GM21723 (cell line): Measurements from ENCODE around the gene C1orf159.
"Not testable (repeated sequence)": the region's sequence is repeated elsewhere in the genome, so short reads cannot be mapped to it uniquely, and the experiment has no call there.

Experiments
- ATAC-seq: cut with Tn5 transposase; IDR thresholded peaks from one replicate; pipeline ENCODE4 v1.9.1; 2021; ENCODE audit warnings: mild to moderate bottlenecking, moderate library complexity; ENCODE audit not compliant: unreplicated experiment

The C1orf159 gene

DNA sequence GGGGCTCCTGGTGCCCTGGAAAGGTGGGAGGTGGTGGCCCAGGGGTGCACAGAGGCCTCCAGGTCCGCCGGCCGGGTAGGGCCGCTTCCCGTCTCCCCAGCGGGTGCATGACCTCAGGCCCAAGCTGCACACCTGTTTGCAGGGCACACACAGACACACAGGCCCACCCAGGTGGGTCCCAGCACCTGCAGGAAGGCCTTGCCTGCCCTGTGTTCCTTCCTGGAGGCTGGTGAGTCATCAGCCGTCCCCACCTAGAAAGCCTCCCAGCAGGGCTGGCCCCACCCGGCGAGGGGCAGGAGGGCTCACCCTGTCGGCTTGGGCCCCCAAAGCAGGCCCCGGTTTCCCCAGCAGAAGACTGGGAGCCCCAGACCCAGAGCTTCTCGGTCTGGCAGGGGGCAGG lies 34.2 kb upstream of the C1orf159 start:
- no peak for ATAC-seq

GRCh38 chr1:1149416-1149815 lies 33.5 kb upstream of the C1orf159 start:
- ATAC-seq: no peak

GRCh38 chr1:1148569-1148968 lies 32.7 kb upstream of the C1orf159 start:
- no peak for ATAC-seq

DNA sequence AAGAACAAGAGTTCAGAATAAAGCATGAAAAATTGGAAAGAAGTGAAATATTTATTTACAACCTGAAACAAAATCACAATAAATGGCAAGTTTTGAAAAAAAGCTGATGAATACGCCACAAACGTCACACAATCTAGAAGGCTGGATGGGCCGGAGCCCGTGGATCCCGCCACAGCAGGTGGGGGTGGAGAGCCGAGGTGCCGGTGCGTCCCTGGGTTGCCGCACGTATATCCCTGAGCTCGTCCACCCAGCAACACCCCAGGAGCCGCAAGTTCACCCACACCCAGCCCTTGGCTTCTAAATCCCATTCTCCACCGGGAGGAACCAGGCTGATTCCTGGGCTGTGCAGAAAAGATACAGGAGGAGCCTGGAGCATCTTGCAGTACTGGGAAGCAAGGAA lies 32.2 kb upstream of the C1orf159 start:
- ATAC-seq: no peak

DNA sequence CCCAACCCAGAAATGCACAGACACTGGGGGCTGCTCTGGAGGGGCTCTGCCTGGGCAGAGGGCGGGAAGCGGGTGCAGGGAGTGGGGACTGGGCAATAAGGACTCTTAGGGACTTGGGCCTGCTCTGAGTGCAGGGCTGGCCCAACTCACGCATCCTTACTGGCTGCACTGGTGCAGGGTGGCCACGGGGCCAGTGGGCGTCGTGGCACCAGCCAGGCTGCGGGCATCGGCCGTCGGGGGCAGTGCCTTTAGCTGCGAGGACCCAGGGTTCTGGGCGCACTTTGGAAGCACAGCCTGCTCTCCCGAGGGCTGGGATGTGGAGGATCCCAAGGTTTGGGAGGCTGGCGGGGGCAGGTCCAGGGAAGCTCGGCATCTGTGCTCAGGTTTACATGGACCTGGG lies 30.7 kb upstream of the C1orf159 start:
- no peak for ATAC-seq

- ATAC-seq: no peak
These were observed 30.1 kb upstream of the C1orf159 start for GRCh38 chr1:1146026-1146425.

- ATAC-seq: no peak
These were observed 29.6 kb upstream of the C1orf159 start for GRCh38 chr1:1145547-1145914.

DNA sequence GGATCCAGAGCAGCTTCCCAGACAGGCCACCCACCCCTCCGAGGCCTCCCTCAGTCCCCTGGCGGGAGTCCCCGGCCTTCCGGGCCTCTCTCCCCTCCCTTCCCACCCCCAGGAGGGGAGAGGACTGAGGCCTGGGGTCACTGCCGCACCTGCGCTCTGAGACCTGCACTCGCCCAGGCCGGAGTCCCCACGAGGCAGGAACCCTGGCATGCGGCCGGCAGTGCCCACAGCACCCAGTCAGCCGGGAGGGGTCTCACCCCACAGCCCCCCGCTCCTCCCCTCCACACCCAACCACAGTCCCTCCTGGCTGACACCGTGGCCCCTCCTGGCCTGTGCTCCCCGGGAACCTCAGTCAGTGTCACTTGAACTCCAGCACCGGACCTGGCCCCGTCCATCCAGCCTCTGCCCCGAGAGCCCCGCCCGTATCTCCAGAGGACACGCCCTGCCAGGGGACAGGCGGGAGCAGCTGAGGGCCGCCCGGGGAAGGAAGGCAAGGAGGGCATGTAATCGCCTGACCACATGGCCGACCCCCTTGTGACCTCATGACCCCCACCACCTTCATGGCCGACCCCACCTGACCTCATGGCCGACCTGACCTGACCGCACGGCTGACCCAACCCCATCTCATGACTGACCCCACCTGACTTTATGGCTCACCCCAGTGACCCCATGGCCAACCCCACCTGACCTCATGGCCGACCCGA lies 29.1 kb upstream of the C1orf159 start:
- no peak for ATAC-seq

DNA sequence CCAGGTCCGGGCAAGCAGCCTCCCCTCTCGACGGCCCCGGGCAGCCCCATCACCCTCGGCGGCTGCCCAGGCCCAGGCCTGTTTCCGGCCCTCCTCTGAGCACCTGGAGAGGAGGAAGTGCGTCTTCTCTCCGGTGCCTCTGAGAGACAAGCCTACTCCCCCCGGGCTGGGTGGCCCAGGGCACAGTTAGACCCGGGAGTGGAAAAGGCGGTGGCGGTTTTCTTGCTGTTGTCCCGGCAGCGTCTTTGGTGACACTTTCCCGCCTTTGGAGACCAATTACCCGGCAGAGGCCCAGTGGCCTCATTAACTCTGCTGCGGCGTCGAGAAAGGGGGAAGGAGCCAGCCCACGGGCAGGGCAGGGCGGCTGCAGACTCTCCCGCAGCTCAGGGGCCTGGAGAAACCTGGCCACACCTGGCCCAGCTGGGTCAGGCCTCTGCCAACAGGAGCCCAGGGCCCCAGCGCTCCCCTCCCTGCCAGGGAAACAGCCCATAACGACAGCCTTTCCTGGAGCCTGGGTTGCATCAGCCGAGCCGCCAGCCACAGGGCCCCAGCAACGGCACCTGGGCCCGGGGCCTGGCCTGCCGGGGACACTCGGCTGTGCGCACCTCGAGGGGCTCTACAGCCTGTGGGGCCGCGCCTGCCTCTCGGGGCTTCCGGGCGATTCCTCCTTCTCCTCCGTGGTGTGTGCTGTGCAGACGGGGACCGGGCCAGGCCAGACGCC lies 28.4 kb upstream of the C1orf159 start:
- ATAC-seq: no peak

DNA sequence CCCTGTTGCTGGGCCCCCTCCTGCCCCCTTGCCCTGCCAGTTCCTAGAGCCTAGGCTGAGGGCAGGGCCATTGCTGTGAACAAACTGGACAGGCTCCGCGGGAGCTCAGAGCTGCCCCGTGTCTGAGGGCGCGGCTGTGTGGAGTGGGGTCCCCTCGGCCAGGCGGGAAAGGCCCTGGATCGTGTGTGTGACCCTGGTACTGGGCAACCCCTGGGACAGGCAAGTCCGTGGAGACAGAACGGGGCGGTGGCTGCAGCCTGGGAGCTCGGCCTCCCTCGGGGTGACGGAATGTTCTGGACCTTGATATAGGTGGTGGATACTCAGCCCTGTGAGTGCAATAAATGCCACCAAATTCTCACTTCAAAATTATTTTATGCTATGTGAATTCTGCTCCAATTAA lies 27.7 kb upstream of the C1orf159 start:
- no peak for ATAC-seq

GRCh38 chr1:1142844-1143243 lies 27.0 kb upstream of the C1orf159 start:
- no peak for ATAC-seq

DNA sequence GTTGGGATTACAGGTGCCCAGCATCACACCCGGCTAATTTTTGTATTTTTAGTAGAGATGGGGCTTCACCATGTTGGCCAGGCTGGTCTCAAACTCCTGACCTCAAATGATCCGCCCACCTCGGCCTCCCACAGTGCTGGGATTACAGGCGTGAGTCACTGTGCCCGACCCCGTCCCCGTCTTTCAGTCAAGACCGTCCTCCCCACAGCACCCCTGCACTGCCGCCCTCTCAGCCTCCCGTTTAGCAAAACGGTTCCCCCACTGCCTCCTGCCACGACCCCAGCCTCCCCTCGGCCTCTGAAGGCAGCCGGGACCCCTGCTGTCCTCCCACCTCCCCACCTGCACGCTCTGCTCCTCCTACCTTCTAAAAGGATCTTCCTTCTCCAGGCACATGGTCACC lies 26.5 kb upstream of the C1orf159 start:
- not testable (repeated sequence) for ATAC-seq

DNA sequence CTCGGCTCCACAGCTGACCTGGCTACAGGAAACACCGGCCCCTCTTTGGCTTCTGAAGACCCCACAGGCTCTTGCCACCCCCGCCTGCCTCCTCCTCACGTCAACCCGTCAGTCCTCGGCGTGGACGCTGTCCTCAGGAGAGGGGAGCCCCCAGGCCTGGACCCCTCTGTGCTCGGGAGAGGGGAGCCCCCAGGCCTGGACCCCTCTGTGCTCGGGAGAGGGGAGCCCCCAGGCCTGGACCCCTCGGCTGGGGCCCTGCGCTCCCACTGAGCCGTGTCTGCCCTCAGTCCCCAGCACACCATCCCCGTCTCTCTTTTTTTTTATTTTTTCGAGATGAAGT lies 26.0 kb upstream of the C1orf159 start:
- ATAC-seq: no peak

GRCh38 chr1:1141244-1141910 lies 25.5 kb upstream of the C1orf159 start:
- ATAC-seq: no peak

DNA sequence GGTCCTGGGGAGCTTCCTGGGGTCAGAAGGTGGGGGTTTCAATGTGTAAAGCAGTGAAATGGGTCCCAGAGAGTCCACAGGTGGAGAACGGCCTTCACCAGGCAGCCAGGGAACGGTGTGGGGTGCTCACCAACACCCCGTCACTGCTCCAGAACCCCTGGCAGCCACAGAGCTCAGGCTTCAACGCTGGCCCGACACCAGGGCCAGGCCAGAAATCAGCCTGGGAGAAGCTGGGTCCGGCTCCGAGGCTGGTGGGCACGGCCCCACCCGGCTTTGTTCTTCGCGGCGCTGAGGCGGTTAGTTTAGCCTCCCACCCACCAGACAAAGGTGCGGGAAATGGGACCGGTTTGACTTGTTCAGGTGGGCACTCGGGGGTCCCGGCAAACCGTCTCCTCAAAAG lies 24.8 kb upstream of the C1orf159 start:
- no peak for ATAC-seq

DNA sequence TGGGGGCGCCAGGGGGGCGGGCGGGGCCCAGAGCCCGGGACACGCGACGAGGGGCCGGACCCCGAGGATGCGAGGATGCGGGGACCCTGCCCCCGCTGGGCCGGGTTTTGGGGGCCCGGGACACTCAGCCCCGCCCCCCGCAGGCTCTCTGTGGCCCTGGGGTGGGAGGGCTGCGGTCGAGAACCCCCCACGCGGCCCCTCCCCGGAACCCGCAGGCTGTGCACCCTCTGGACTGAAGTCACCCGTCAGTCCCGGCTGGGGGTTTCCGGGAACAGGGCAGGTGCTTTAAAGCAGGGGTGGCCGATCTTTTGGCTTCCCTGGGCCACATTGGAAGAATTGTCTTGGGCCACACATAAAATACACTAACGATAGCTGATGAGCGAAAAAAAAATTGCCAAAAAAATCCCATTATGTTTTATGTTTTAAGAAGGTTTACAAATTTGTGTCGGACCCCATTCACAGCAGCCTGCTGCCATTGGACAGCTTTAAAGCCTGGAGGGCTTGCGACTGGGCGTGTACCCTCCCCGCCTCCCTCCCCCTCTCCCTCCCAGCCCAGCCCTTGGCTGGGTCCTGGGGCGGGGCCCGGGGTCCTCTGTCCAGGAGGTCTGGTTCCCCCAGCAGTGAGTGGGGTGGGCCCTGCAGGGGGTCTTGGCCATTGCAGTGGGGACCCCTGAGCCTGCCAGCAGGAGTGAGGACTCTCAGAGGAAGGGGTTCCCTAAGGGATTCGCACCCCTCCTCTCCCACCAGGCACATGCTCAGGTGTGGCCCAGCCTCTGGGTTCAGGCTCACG lies 21.6 kb upstream of the C1orf159 start:
- ATAC-seq: no peak

DNA sequence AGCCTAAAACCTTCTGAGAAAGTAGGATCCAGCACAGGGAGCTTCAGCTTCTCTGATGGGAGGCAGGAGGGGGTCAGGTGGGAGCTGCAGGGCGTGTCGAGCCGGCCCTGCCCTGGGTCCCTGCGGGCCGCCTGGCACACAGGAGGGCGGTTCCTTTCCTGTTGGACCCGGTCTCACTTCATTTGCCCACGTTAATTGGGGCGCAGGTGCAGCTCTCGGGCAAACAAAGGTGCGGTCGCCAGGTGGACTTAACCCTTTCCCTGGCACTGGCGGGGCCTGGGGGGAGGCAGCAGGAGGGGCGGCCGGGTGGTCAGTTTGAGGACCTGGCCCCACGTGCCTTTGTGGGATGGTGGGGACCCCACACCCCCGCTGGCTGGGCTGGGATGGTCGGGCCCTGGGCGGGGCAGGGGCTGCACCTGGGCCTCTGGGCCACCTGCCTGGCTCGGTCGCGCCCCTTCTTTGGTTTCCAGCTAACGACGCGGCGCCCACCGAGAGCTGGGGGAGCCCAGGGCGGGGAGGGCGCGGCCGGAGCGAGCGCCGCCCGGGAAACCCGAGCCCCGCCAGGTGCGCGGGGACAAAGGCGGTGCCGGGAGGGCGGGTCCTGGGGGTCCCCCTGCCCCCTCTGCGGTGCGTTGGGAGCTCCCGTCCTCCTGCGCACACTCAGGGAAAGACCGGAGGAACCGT lies 20.8 kb upstream of the C1orf159 start:
- no peak for ATAC-seq

- ATAC-seq: no peak
These were observed 19.6 kb upstream of the C1orf159 start for GRCh38 chr1:1135339-1136136.

- ATAC-seq: no peak
These were observed 18.5 kb upstream of the C1orf159 start for GRCh38 chr1:1134300-1134970.
